HL-60 (cell line): Measurements from ENCODE around the gene TCEANC2.
"Not testable (repeated sequence)": the region's sequence is repeated elsewhere in the genome, so short reads cannot be mapped to it uniquely, and the experiment has no call there.

Source experiments
- CTCF ChIP-seq: IDR thresholded peaks from one replicate; pipeline ENCODE4 v1.5.1; 2011; ENCODE audit warnings: low read length, control low read depth, inconsistent platforms; ENCODE audit not compliant: insufficient read depth
- POLR2AphosphoS5 ChIP-seq: IDR thresholded peaks from 2 replicates; pipeline ENCODE4 v1.6.1; 2012; ENCODE audit warnings: low read depth
- REST ChIP-seq: IDR thresholded peaks from 2 replicates; pipeline ENCODE4 v1.6.1; 2012; ENCODE audit warnings: low read depth; ENCODE audit not compliant: insufficient replicate concordance

GRCh38 chr1:54024811-54025210 is 28.6 kb upstream of the TCEANC2 start:
- not testable (repeated sequence) for TF ChIP-seq CTCF, REST, POLR2AphosphoS5
